HCT116 (cell line): ENCODE results near the gene CFAP61. TPM values are rescaled to one million over a fixed set of nuclear protein-coding genes. Genes with fewer than 3 reads are reported as not detected.

Experiments
- ATAC-seq: fragments of 200-7000 bp; cut with Tn5 transposase; 2 replicates; pipeline ENCODE4 v1.9.1; 2020; ENCODE audit warnings: mild to moderate bottlenecking, moderate library complexity
- BruUV-seq: library from RNA; stranded (reverse); fragments of 400-500 nt; replicated peaks from 2 replicates; lab custom pipeline; 2021; lab: Mats Ljungman, UMichigan
- CTCF ChIA-PET: fragments of 300-600 bp; sonication (Branson Sonifier 250); formaldehyde crosslinking; loops from one replicate; lab custom pipeline; 2021; ENCODE audit warnings: antibody characterized with exemption; lab: Charles Lee
- POLR2A ChIA-PET: fragments of 300-600, 350-600 bp; sonication (Branson Sonifier 250); formaldehyde crosslinking; loops from one replicate; lab custom pipeline; 2021; ENCODE audit warnings: antibody characterized with exemption; lab: Charles Lee
- RAD21 ChIA-PET, 2 experiments: fragments of 300-600 bp; sonication (Branson Sonifier 250); formaldehyde crosslinking; loops; one replicate each; lab custom pipeline; 2023; ENCODE audit warnings: low total read pairs in 2 of 2; ENCODE audit not compliant: uncharacterized antibody in 2 of 2, unreplicated experiment in 2 of 2, low non-redundant PET in 1 of 2; lab: Charles Lee
- DNase-seq: peaks from one replicate; pipeline ENCODE4 v3.0.0-alpha.2; 2010; ENCODE audit warnings: low read depth, low spot score
- H2AFZ ChIP-seq: fragments of 200-600 bp; shearing (Covaris generic), sonication (generic); 2 replicates; pipeline ENCODE4 v1.6.1; 2017; ENCODE audit warnings: low read depth, mixed run types, mixed read lengths, antibody characterized with exemption, low read length; ENCODE audit not compliant: poor library complexity, severe bottlenecking
- H3K27ac ChIP-seq: 2 replicates; pipeline ENCODE4 v1.5.1; 2012; ENCODE audit warnings: low read depth, low read length
- H3K27me3 ChIP-seq: fragments of 200-600 bp; sonication (generic); 2 replicates; pipeline ENCODE4 v1.6.1; 2016; ENCODE audit warnings: mixed run types, low read length, mixed read lengths; ENCODE audit not compliant: insufficient read depth
- H3K36me3 ChIP-seq, 2 experiments: fragments of 200-500 bp in 1 of 2; fragments of 200-600 bp in 1 of 2; sonication (Bioruptor generic) in 1 of 2; sonication (generic) in 1 of 2; 2 replicates each; pipeline versions ENCODE4 v1.5.1 to v1.6.1; 2014 to 2016; ENCODE audit warnings: low read length in 2 of 2, inconsistent platforms in 1 of 2, mixed read lengths in 1 of 2, mixed run types in 1 of 2; ENCODE audit not compliant: insufficient read depth in 2 of 2, control insufficient read depth in 1 of 2
- H3K4me1 ChIP-seq, 2 experiments: fragments of 200-600 bp in 1 of 2; sonication (generic) in 1 of 2; 2 replicates each; pipeline versions ENCODE4 v1.5.1 to v1.6.1; 2012 to 2017; ENCODE audit warnings: low read length in 2 of 2, inconsistent platforms in 1 of 2, mild to moderate bottlenecking in 1 of 2, mixed read lengths in 1 of 2, mixed run types in 1 of 2, moderate library complexity in 1 of 2; ENCODE audit not compliant: insufficient read depth in 2 of 2, control insufficient read depth in 1 of 2
- H3K4me2 ChIP-seq: fragments of 200-600 bp; sonication (generic); 2 replicates; pipeline ENCODE4 v1.6.1; 2017; ENCODE audit warnings: mixed run types, low read length, mixed read lengths
- H3K4me3 ChIP-seq, 2 experiments: fragments of 200-600 bp in 1 of 2; sonication (generic) in 1 of 2; replicated peaks in 1 of 2; 2 replicates each; pipeline ENCODE4 v1.5.1; 2011 to 2016; ENCODE audit warnings: low read length in 2 of 2, control low read depth in 1 of 2, low read depth in 1 of 2, mild to moderate bottlenecking in 1 of 2, mixed read lengths in 1 of 2, mixed run types in 1 of 2
- H3K79me2 ChIP-seq: fragments of 200-600 bp; sonication (generic); 2 replicates; pipeline ENCODE4 v1.6.1; 2017; ENCODE audit warnings: mild to moderate bottlenecking, mixed run types, low read length, moderate library complexity, mixed read lengths; ENCODE audit not compliant: insufficient read depth
- H3K9ac ChIP-seq: fragments of 200-600 bp; sonication (generic); 2 replicates; pipeline ENCODE4 v1.6.1; 2016; ENCODE audit warnings: low read length, mixed read lengths
- H3K9me2 ChIP-seq: fragments of 200-600 bp; sonication (generic), shearing (Covaris generic); 2 replicates; pipeline ENCODE4 v1.6.1; 2017; ENCODE audit warnings: mixed run types, mild to moderate bottlenecking, moderate library complexity; ENCODE audit not compliant: insufficient read depth
- H3K9me3 ChIP-seq, 2 experiments: fragments of 200-500 bp in 1 of 2; fragments of 200-600 bp in 1 of 2; sonication (Bioruptor generic) in 1 of 2; sonication (generic) in 1 of 2; 2 replicates each; pipeline ENCODE4 v1.6.1; 2014 to 2017; ENCODE audit warnings: low read length in 2 of 2, mixed read lengths in 2 of 2, inconsistent platforms in 1 of 2, low read depth in 1 of 2, mild to moderate bottlenecking in 1 of 2, mixed run types in 1 of 2, moderate library complexity in 1 of 2; ENCODE audit not compliant: control insufficient read depth in 1 of 2, insufficient read depth in 1 of 2
- H4K20me1 ChIP-seq: fragments of 200-600 bp; sonication (generic), shearing (Covaris generic); 2 replicates; pipeline ENCODE4 v1.6.1; 2017; ENCODE audit warnings: mixed run types, mild to moderate bottlenecking, moderate library complexity; ENCODE audit not compliant: insufficient read depth
- CBX3 ChIP-seq: IDR thresholded peaks from 2 replicates; pipeline ENCODE4 v1.6.1; 2012; ENCODE audit warnings: low read depth
- CEBPB ChIP-seq: IDR thresholded peaks from 2 replicates; pipeline ENCODE4 v1.6.1; 2012; ENCODE audit warnings: low read depth
- CTCF ChIP-seq, 3 experiments: fragments of 200-600 bp in 1 of 3; sonication (generic) in 1 of 3; IDR thresholded peaks in 2 of 3; conservative IDR thresholded peaks in 1 of 3; 2 replicates each; pipeline ENCODE4 v1.5.1; 2012 to 2017; ENCODE audit warnings: low read depth in 2 of 3, low read length in 2 of 3, antibody characterized with exemption in 1 of 3, borderline replicate concordance in 1 of 3, control low read depth in 1 of 3, mild to moderate bottlenecking in 1 of 3, mixed read lengths in 1 of 3, mixed run types in 1 of 3, moderate library complexity in 1 of 3; ENCODE audit not compliant: insufficient read depth in 1 of 3
- EGR1 ChIP-seq: IDR thresholded peaks from 2 replicates; pipeline ENCODE4 v1.6.1; 2012; ENCODE audit warnings: low read depth
- ELF1 ChIP-seq: IDR thresholded peaks from 2 replicates; pipeline ENCODE4 v1.6.1; 2012; ENCODE audit warnings: low read depth, borderline replicate concordance
- EZH2 ChIP-seq: fragments of 200-600 bp; sonication (generic); IDR thresholded peaks from 2 replicates; pipeline ENCODE4 v1.6.1; 2017; ENCODE audit warnings: antibody characterized with exemption, mixed run types
- EZH2phosphoT487 ChIP-seq: fragments of 200-600 bp; IDR thresholded peaks from 2 replicates; pipeline ENCODE4 v1.6.1; 2018; ENCODE audit warnings: antibody characterized with exemption, borderline replicate concordance
- JUND ChIP-seq: IDR thresholded peaks from 2 replicates; pipeline ENCODE4 v1.6.1; 2012
- MAX ChIP-seq: IDR thresholded peaks from 2 replicates; pipeline ENCODE4 v1.6.1; 2012
- POLR2A ChIP-seq: IDR thresholded peaks from 2 replicates; pipeline ENCODE4 v1.7.0; 2011; ENCODE audit warnings: borderline replicate concordance; ENCODE audit not compliant: insufficient read depth, insufficient read length; ENCODE audit errors: extremely low read depth
- RAD21 ChIP-seq: IDR thresholded peaks from 2 replicates; pipeline ENCODE4 v1.6.1; 2012; ENCODE audit warnings: low read depth, mild to moderate bottlenecking
- REST ChIP-seq: IDR thresholded peaks from 2 replicates; pipeline ENCODE4 v1.6.1; 2012; ENCODE audit warnings: low read depth
- SIN3A ChIP-seq: IDR thresholded peaks from 2 replicates; pipeline ENCODE4 v1.6.1; 2012; ENCODE audit warnings: low read depth
- SP1 ChIP-seq: IDR thresholded peaks from 2 replicates; pipeline ENCODE4 v1.6.1; 2012; ENCODE audit warnings: low read depth
- SRF ChIP-seq: IDR thresholded peaks from 2 replicates; pipeline ENCODE4 v1.6.1; 2012; ENCODE audit warnings: low read depth
- TCF7L2 ChIP-seq: IDR thresholded peaks from 2 replicates; pipeline ENCODE4 v1.7.0; 2011; ENCODE audit warnings: borderline replicate concordance, inconsistent platforms; ENCODE audit not compliant: insufficient read depth, insufficient read length; ENCODE audit errors: extremely low read depth
- YY1 ChIP-seq: IDR thresholded peaks from 2 replicates; pipeline ENCODE4 v1.6.1; 2011; ENCODE audit warnings: low read length, low read depth, moderate library complexity, mild to moderate bottlenecking; ENCODE audit not compliant: insufficient replicate concordance; ENCODE audit errors: extremely low read depth
- ZFX ChIP-seq: fragments of 450-650 bp; IDR thresholded peaks from 2 replicates; pipeline ENCODE4 v1.6.1; 2017
- intact Hi-C: fragments of 100-400 bp; cut with micrococcal nuclease; formaldehyde crosslinking; loops from 2 replicates; pipeline ENCODE4 v1.10.0; 2022
- total RNA-seq: library from RNA; stranded (reverse); gene quantifications from one replicate; pipeline ENCODE4 v1.2.1, GENCODE V29; 2021; ENCODE audit not compliant: unreplicated experiment
- TF ChIP-seq, protein P1 (sequence below): IDR thresholded peaks from 2 replicates; pipeline ENCODE4 v1.6.1; 2012
- TF ChIP-seq, protein P2 (sequence below): IDR thresholded peaks from 2 replicates; pipeline ENCODE4 v1.6.1; 2011; ENCODE audit warnings: mild to moderate bottlenecking, low read length, moderate library complexity; ENCODE audit not compliant: insufficient replicate concordance; ENCODE audit errors: extremely low read depth

CFAP61 gene
- total RNA-seq, 1 experiment from 2014 or later: 1.7 TPM

GRCh38 chr20:20210943-20211273 is 158.6 kb downstream of the CFAP61 start:
- CTCF ChIA-PET: no interaction called here
- Histone ChIP-seq H2AFZ (no peak overlapping the region), H3K4me3 (no peak overlapping the region), H4K20me1 (no peaks in the 10 kb centered on the region), H3K9me2 (no peaks in the 10 kb centered on the region), H3K4me1 (no peaks in the 10 kb centered on the region), H3K36me3 (no peaks in the 10 kb centered on the region), H3K9ac (no peak overlapping the region), H3K9me3 (no peaks in the 10 kb centered on the region), H3K27ac (no peak overlapping the region), H3K27me3 (peaks cover 13% of the 10 kb centered on the region), H3K4me2 (no peak overlapping the region), H3K79me2 (no peaks in the 10 kb centered on the region)
- DNase-seq (no peak), ATAC-seq (no peak)
- POLR2A ChIA-PET: no interaction called here
- no peak for TF ChIP-seq YY1
- TF ChIP-seq SP1: no peak
- no peak for TF ChIP-seq ZFX
- TF ChIP-seq JUND: no peak
- TF ChIP-seq, protein P1, sequence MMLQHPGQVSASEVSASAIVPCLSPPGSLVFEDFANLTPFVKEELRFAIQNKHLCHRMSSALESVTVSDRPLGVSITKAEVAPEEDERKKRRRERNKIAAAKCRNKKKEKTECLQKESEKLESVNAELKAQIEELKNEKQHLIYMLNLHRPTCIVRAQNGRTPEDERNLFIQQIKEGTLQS: no peak
- TF ChIP-seq RAD21: no peak
- TF ChIP-seq POLR2A: no peak
- TF ChIP-seq EGR1: no peak
- no peak for TF ChIP-seq REST
- no peak for TF ChIP-seq EZH2
- no peak for TF ChIP-seq CEBPB
- TF ChIP-seq, protein P2, sequence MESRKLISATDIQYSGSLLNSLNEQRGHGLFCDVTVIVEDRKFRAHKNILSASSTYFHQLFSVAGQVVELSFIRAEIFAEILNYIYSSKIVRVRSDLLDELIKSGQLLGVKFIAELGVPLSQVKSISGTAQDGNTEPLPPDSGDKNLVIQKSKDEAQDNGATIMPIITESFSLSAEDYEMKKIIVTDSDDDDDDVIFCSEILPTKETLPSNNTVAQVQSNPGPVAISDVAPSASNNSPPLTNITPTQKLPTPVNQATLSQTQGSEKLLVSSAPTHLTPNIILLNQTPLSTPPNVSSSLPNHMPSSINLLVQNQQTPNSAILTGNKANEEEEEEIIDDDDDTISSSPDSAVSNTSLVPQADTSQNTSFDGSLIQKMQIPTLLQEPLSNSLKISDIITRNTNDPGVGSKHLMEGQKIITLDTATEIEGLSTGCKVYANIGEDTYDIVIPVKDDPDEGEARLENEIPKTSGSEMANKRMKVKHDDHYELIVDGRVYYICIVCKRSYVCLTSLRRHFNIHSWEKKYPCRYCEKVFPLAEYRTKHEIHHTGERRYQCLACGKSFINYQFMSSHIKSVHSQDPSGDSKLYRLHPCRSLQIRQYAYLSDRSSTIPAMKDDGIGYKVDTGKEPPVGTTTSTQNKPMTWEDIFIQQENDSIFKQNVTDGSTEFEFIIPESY: no peak
- TF ChIP-seq SRF: no peak
- no peak for TF ChIP-seq CTCF (IDR thresholded peaks at IDR 0.05 in 2 of 3, conservative IDR thresholded peaks at IDR 0.05 in 1 of 3; ENCODE audit: borderline replicate concordance in 1 of 3, insufficient read depth in 1 of 3, low read depth in 2 of 3, low read length in 2 of 3)
- no peak for TF ChIP-seq ELF1
- no peak for TF ChIP-seq MAX
- no peak for TF ChIP-seq CBX3
- no peak for TF ChIP-seq EZH2phosphoT487
- TF ChIP-seq TCF7L2: no peak
- no peak for TF ChIP-seq SIN3A
- intact Hi-C loops: no loop called here
- RAD21 ChIA-PET: no interaction called here
- no TSS peak for BruUV-seq
